ENCODE results near the gene SFRP5.

DNA sequence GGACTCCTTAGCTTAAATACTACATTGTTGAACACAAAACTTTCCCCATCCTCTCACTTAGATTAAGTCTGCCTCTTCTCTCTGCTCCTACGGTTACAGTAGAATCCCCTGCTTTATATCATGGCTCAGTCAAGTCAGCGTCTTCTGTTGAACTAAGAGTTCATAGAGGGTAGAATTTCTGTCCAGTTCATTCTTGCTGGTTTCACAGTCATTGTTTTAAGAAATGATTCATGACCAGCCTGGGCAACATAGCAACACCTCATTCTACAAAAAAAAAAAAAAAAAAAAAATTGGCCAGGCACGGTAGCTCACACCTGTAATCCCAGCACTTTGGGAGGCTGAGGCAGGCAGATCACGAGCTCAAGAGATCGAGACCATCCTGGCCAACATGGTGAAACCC is 38.5 kb downstream of the SFRP5 start:
- TF ChIP-seq POLR2A (IDR thresholded peaks at IDR 0.05; ENCODE audit: borderline replicate concordance, extremely low read depth, insufficient read depth, insufficient read length) (no peak), EZH2 (IDR thresholded peaks at IDR 0.05) (no peak)
- TF ChIP-seq, protein P1, sequence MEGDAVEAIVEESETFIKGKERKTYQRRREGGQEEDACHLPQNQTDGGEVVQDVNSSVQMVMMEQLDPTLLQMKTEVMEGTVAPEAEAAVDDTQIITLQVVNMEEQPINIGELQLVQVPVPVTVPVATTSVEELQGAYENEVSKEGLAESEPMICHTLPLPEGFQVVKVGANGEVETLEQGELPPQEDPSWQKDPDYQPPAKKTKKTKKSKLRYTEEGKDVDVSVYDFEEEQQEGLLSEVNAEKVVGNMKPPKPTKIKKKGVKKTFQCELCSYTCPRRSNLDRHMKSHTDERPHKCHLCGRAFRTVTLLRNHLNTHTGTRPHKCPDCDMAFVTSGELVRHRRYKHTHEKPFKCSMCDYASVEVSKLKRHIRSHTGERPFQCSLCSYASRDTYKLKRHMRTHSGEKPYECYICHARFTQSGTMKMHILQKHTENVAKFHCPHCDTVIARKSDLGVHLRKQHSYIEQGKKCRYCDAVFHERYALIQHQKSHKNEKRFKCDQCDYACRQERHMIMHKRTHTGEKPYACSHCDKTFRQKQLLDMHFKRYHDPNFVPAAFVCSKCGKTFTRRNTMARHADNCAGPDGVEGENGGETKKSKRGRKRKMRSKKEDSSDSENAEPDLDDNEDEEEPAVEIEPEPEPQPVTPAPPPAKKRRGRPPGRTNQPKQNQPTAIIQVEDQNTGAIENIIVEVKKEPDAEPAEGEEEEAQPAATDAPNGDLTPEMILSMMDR (IDR thresholded peaks at IDR 0.05 in 2 of 3, conservative IDR thresholded peaks at IDR 0.05 in 1 of 3; ENCODE audit: borderline replicate concordance in 1 of 3, insufficient read depth in 1 of 3, low read depth in 2 of 3, low read length in 2 of 3), result no peak

Data from HCT116 (cell line).